ENCODE results near the gene GJA10.

The GJA10 gene

DNA sequence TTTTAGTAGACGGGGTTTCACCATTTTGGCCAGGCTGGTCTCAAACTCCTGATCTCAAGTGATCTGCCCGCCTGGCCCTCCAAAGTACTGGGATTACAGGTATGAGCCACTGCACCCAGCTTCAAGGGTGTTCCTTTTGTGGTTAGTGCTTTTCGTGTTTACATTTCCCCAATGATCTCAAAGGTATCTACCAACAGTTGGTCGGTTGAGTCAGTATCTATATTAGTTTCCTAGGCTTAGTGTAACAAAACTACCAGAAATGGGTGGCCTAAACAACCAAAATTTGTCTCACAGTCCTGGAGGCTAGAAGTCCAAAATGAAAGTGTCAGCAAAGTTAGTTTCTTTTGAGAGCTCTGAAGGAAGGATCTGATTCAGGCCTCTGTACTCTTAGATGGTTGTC is 34.5 kb upstream of the GJA10 start:
- no peak for DNase-seq (ENCODE audit: low read depth in 1 of 2, low spot score in 1 of 2)
- Histone ChIP-seq H3K4me3 (replicated peaks; ENCODE audit: insufficient read depth, low read length) (no peak overlapping the region), H3K27ac (replicated peaks) (no peak overlapping the region), H3K27me3 (ENCODE audit: insufficient read depth, poor library complexity, severe bottlenecking) (no peaks in the 10 kb centered on the region)
- TF ChIP-seq POLR2AphosphoS5 (IDR thresholded peaks at IDR 0.05; ENCODE audit: low read depth) (no peak), GABPA (IDR thresholded peaks at IDR 0.05; ENCODE audit: low read depth) (no peak), SPI1 (IDR thresholded peaks at IDR 0.05; ENCODE audit: borderline replicate concordance, low read depth) (no peak), REST (IDR thresholded peaks at IDR 0.05; ENCODE audit: insufficient replicate concordance, low read depth) (no peak)
- TF ChIP-seq, protein P1, sequence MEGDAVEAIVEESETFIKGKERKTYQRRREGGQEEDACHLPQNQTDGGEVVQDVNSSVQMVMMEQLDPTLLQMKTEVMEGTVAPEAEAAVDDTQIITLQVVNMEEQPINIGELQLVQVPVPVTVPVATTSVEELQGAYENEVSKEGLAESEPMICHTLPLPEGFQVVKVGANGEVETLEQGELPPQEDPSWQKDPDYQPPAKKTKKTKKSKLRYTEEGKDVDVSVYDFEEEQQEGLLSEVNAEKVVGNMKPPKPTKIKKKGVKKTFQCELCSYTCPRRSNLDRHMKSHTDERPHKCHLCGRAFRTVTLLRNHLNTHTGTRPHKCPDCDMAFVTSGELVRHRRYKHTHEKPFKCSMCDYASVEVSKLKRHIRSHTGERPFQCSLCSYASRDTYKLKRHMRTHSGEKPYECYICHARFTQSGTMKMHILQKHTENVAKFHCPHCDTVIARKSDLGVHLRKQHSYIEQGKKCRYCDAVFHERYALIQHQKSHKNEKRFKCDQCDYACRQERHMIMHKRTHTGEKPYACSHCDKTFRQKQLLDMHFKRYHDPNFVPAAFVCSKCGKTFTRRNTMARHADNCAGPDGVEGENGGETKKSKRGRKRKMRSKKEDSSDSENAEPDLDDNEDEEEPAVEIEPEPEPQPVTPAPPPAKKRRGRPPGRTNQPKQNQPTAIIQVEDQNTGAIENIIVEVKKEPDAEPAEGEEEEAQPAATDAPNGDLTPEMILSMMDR (IDR thresholded peaks at IDR 0.05; ENCODE audit: insufficient read depth, low read length) = no peak

GRCh38 chr6:89862273-89862672 is 32.0 kb upstream of the GJA10 start:
- TF ChIP-seq SPI1 (IDR thresholded peaks at IDR 0.05; ENCODE audit: borderline replicate concordance, low read depth) = no peak
- TF ChIP-seq, protein P1 (IDR thresholded peaks at IDR 0.05; ENCODE audit: insufficient read depth, low read length) = no peak
- TF ChIP-seq REST (IDR thresholded peaks at IDR 0.05; ENCODE audit: insufficient replicate concordance, low read depth) = no peak
- no peak for TF ChIP-seq GABPA (IDR thresholded peaks at IDR 0.05; ENCODE audit: low read depth)
- TF ChIP-seq POLR2AphosphoS5 (IDR thresholded peaks at IDR 0.05; ENCODE audit: low read depth) = no peak
- Histone ChIP-seq H3K4me3 (replicated peaks; ENCODE audit: insufficient read depth, low read length) (no peak overlapping the region), H3K27me3 (ENCODE audit: insufficient read depth, poor library complexity, severe bottlenecking) (no peaks in the 10 kb centered on the region), H3K27ac (replicated peaks) (no peak overlapping the region)
- DNase-seq (ENCODE audit: low read depth in 1 of 2, low spot score in 1 of 2) = no peak

DNA sequence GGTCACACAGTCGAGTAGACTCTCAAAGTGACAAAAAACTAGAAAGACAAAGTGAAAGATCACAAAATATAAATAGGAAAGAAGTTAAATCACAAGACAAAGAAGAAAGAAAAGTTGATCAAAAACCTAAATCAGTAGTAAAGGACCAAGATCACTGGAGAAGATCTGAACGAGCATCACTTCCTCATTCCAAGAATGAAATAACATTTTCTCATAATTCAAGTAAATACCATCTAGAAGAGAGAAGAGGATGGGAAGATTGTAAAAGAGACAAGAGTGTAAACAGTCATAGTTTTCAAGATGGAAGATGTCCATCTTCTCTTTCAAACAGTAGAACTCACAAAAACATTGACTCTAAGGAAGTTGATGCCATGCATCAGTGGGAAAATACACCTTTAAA is 31.6 kb upstream of the GJA10 start:
- no peak overlapping the region for H3K27ac ChIP-seq (replicated peaks)
- H3K27me3 ChIP-seq (ENCODE audit: insufficient read depth, poor library complexity, severe bottlenecking) = no peaks in the 10 kb centered on the region
- TF ChIP-seq SPI1 (IDR thresholded peaks at IDR 0.05; ENCODE audit: borderline replicate concordance, low read depth) (peak; percentile 30; the same call in 1 of the 2 replicates), GABPA (IDR thresholded peaks at IDR 0.05; ENCODE audit: low read depth) (no peak)
- H3K4me3 ChIP-seq (replicated peaks; ENCODE audit: insufficient read depth, low read length) = no peak overlapping the region
- DNase-seq (ENCODE audit: low read depth in 1 of 2, low spot score in 1 of 2) = no peak

- Histone ChIP-seq H3K27ac (replicated peaks) (no peak overlapping the region), H3K27me3 (ENCODE audit: insufficient read depth, poor library complexity, severe bottlenecking) (no peaks in the 10 kb centered on the region), H3K4me3 (replicated peaks; ENCODE audit: insufficient read depth, low read length) (no peak overlapping the region)
- DNase-seq (ENCODE audit: low read depth in 1 of 2, low spot score in 1 of 2) = no peak
- TF ChIP-seq GABPA (IDR thresholded peaks at IDR 0.05; ENCODE audit: low read depth) (no peak), REST (IDR thresholded peaks at IDR 0.05; ENCODE audit: insufficient replicate concordance, low read depth) (no peak), POLR2AphosphoS5 (IDR thresholded peaks at IDR 0.05; ENCODE audit: low read depth) (no peak), SPI1 (IDR thresholded peaks at IDR 0.05; ENCODE audit: borderline replicate concordance, low read depth) (no peak)
- TF ChIP-seq, protein P1 (IDR thresholded peaks at IDR 0.05; ENCODE audit: insufficient read depth, low read length) = no peak
These were observed 28.1 kb upstream of the GJA10 start for GRCh38 chr6:89866024-89866678.

Data from HL-60 (cell line).